GM19035 (cell line): Measurements from ENCODE around the gene METTL13.

Source experiments
- ATAC-seq: cut with Tn5 transposase; IDR thresholded peaks from one replicate; pipeline ENCODE4 v1.9.1; 2021; ENCODE audit not compliant: unreplicated experiment

Gene METTL13

GRCh38 chr1:171801487-171801891 is 20.0 kb downstream of the METTL13 start:
- ATAC-seq, result no peak

GRCh38 chr1:171802207-171802606 is 20.7 kb downstream of the METTL13 start:
- ATAC-seq, result no peak

GRCh38 chr1:171803045-171803444 is 21.6 kb downstream of the METTL13 start:
- ATAC-seq, result no peak

- ATAC-seq, result no peak
These were observed 22.1 kb downstream of the METTL13 start for GRCh38 chr1:171803461-171804022.

GRCh38 chr1:171805395-171806115 is 24.1 kb downstream of the METTL13 start:
- ATAC-seq, result peak; percentile 84

GRCh38 chr1:171807556-171807955 is 26.1 kb downstream of the METTL13 start:
- ATAC-seq, result no peak

GRCh38 chr1:171809834-171810233 is 28.4 kb downstream of the METTL13 start:
- no peak for ATAC-seq

GRCh38 chr1:171811672-171812071 is 30.2 kb downstream of the METTL13 start:
- no peak for ATAC-seq

GRCh38 chr1:171814692-171815091 is 33.2 kb downstream of the METTL13 start:
- ATAC-seq, result no peak

GRCh38 chr1:171816300-171816901 is 34.9 kb downstream of the METTL13 start:
- ATAC-seq, result no peak

GRCh38 chr1:171817511-171818265 is 36.2 kb downstream of the METTL13 start:
- ATAC-seq, result no peak

GRCh38 chr1:171819946-171820345 is 38.5 kb downstream of the METTL13 start:
- ATAC-seq, result no peak

GRCh38 chr1:171826973-171827372 is 45.5 kb downstream of the METTL13 start:
- no peak for ATAC-seq

- ATAC-seq, result no peak
These were observed 47.3 kb downstream of the METTL13 start for GRCh38 chr1:171828794-171829193.

- ATAC-seq, result no peak
These were observed 51.8 kb downstream of the METTL13 start for GRCh38 chr1:171833091-171833825.

GRCh38 chr1:171834821-171835220 is 53.4 kb downstream of the METTL13 start:
- ATAC-seq, result no peak

- no peak for ATAC-seq
These were observed 54.4 kb downstream of the METTL13 start for GRCh38 chr1:171835891-171836290.

GRCh38 chr1:171841050-171841910 is 59.8 kb downstream of the METTL13 start, which contains the start of gene DNM3:
Gene DNM3 (plus strand): TSS chr1:171841498. CDS start chr1:171841657, 159 bp downstream.
- peak; percentile 87 for ATAC-seq

GRCh38 chr1:171841931-171842761 is 60.7 kb downstream of the METTL13 start:
- no peak for ATAC-seq
